Fibroblast of skin of back (primary cell): ENCODE data around the gene PKD2.
"Not testable (repeated sequence)": the region's sequence is repeated elsewhere in the genome, so short reads cannot be mapped to it uniquely, and the experiment has no call there.

Experiments used
- DNase-seq: peaks from one replicate; pipeline ENCODE4 v3.0.0-alpha.2; 2013

PKD2 gene

GRCh38 chr4:88075336-88075735 is 67.9 kb downstream of the PKD2 start:
- DNase-seq, result peak; percentile 9

GRCh38 chr4:88077911-88078524 is 70.6 kb downstream of the PKD2 start:
- DNase-seq, result no peak

GRCh38 chr4:88078579-88078978 is 71.1 kb downstream of the PKD2 start:
- DNase-seq, result no peak

GRCh38 chr4:88080626-88081025 is 73.2 kb downstream of the PKD2 start:
- DNase-seq, result no peak

GRCh38 chr4:88087004-88087403 is 79.6 kb downstream of the PKD2 start:
- DNase-seq, result no peak

GRCh38 chr4:88090898-88091297 is 83.5 kb downstream of the PKD2 start:
- no peak for DNase-seq

- no peak for DNase-seq
These were observed 83.9 kb downstream of the PKD2 start for GRCh38 chr4:88091378-88091777.

- DNase-seq, result no peak
These were observed 86.4 kb downstream of the PKD2 start for GRCh38 chr4:88093874-88094273.

- no peak for DNase-seq
These were observed 89.9 kb downstream of the PKD2 start for GRCh38 chr4:88097301-88097700.

GRCh38 chr4:88097781-88098180 is 90.3 kb downstream of the PKD2 start:
- DNase-seq, result no peak

- no peak for DNase-seq
These were observed 91.7 kb downstream of the PKD2 start for GRCh38 chr4:88098993-88099752.

GRCh38 chr4:88101165-88101564 is 93.7 kb downstream of the PKD2 start:
- no peak for DNase-seq

- DNase-seq, result no peak
These were observed 94.6 kb downstream of the PKD2 start for GRCh38 chr4:88102026-88102425.

GRCh38 chr4:88104902-88105610 is 97.6 kb downstream of the PKD2 start:
- DNase-seq, result peak; percentile 86

- DNase-seq, result peak; percentile 86
These were observed 98.8 kb downstream of the PKD2 start for GRCh38 chr4:88106205-88106604.

- peak; percentile 46 for DNase-seq
These were observed 100.1 kb downstream of the PKD2 start for GRCh38 chr4:88107406-88108107.

GRCh38 chr4:88108108-88108465 is 100.7 kb downstream of the PKD2 start:
- not testable (repeated sequence) for DNase-seq

GRCh38 chr4:88108747-88109122 is 101.3 kb downstream of the PKD2 start:
- DNase-seq, result peak; percentile 57

- no peak for DNase-seq
These were observed 101.9 kb downstream of the PKD2 start for GRCh38 chr4:88109123-88109881.

- no peak for DNase-seq
These were observed 103.4 kb downstream of the PKD2 start for GRCh38 chr4:88110826-88111225.

- DNase-seq, result no peak
These were observed 105.4 kb downstream of the PKD2 start for GRCh38 chr4:88112856-88113255.

GRCh38 chr4:88115587-88115986 is 108.2 kb downstream of the PKD2 start:
- no peak for DNase-seq
